ENCODE results near the gene CAMK2A. TPM values are rescaled to one million over a fixed set of nuclear protein-coding genes. Genes with fewer than 3 reads are reported as not detected.
A peak's percentile ranks its signal among the peaks of the same experiment; 100 is the strongest.

Gene CAMK2A
- total RNA-seq, 3 donors from 2014 or later (not counting 1 experiment from before 2014, with no cell fraction given), result 0.38 TPM; not detected in 2

DNA sequence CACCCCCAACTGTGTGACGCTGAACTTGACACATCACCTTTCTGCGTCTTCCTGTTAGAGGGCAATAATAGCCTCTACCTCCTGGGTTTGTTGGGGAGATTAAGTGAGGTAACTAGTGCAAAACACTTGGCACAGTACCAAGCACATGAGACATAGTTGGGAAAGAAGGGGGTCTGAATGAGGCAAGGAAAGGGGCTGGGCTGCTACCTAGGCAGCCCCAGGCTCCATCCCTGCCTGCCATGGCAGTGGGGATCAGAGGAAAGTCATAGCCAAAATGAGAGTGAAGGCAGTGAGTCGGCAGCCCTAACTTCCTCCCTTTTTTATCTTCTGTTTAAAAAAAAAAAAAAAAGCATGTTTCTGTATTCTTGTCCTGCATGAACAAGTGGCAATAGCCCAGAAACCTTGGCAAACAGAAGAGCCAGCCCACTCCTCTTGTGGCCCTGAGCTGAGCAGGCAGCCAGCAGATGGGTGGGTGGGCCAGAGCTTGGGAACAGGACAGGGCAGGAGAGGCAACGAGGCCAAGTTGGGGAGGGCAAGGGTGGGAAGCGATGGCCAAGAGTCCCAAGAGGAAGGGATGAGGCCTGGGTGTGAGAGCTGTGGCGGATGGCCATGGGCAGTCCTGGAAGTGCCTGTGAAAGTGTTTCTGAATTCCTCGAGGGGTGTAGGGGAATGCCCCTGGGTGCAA is 11.4 kb downstream of the CAMK2A start:
- intact Hi-C loops (cut with micrococcal nuclease), result no loop called here
- no peak for DNase-seq
- no peaks in the 10 kb centered on the region for H3K9me3 Mint-ChIP-seq

DNA sequence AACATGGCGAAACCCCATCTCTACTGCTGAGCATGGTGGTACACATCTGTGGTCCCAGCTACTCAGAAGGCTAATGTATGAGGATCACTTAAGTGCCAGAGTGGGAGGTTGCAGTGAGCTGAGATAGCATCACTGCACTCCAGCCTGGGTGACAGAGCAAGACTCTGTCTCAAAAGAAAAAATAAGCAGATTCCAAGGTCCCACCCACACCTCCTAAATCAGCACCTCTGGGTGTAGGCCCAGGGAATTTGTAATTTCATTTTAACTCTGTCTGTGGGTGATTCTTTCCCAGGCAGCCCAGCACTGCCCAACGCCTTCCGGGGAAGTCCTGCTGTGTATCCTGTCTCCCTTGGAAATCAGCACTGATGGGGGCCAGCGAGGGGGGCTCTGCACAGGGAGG is 12.5 kb downstream of the CAMK2A start:
- no peak overlapping the region for H3K27ac Mint-ChIP-seq
- no peak overlapping the region for H3K27ac ChIP-seq (ENCODE audit: low read length)
- DNase-seq, result no peak
- TF ChIP-seq, protein P1, sequence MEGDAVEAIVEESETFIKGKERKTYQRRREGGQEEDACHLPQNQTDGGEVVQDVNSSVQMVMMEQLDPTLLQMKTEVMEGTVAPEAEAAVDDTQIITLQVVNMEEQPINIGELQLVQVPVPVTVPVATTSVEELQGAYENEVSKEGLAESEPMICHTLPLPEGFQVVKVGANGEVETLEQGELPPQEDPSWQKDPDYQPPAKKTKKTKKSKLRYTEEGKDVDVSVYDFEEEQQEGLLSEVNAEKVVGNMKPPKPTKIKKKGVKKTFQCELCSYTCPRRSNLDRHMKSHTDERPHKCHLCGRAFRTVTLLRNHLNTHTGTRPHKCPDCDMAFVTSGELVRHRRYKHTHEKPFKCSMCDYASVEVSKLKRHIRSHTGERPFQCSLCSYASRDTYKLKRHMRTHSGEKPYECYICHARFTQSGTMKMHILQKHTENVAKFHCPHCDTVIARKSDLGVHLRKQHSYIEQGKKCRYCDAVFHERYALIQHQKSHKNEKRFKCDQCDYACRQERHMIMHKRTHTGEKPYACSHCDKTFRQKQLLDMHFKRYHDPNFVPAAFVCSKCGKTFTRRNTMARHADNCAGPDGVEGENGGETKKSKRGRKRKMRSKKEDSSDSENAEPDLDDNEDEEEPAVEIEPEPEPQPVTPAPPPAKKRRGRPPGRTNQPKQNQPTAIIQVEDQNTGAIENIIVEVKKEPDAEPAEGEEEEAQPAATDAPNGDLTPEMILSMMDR (IDR thresholded peaks at IDR 0.05), result no peak
- 86% methylated on average over 4 of the region's 4 CpGs for WGBS (ENCODE audit: insufficient coverage)
- ATAC-seq, result no peak
- H3K9me3 ChIP-seq (ENCODE audit: control insufficient read depth, insufficient read depth, low read length), result no peaks in the 10 kb centered on the region
- H3K4me3 ChIP-seq (ENCODE audit: low read length), result no peak overlapping the region
- no peaks in the 10 kb centered on the region for H3K36me3 ChIP-seq (ENCODE audit: control insufficient read depth, insufficient read depth, low read length)
- no peaks in the 10 kb centered on the region for H3K4me1 ChIP-seq (ENCODE audit: control insufficient read depth, insufficient read depth, low read length)
- peaks cover 0 to 18% of the 10 kb centered on the region in 2 donors for H3K27me3 Mint-ChIP-seq (ENCODE audit: low read depth in 2 of 2)
- intact Hi-C loops (cut with micrococcal nuclease), result no loop called here
- H3K36me3 Mint-ChIP-seq, result no peaks in the 10 kb centered on the region
- no peaks in the 10 kb centered on the region for H3K27me3 ChIP-seq (ENCODE audit: control insufficient read depth, insufficient read depth, low read length)
- H3K9me3 Mint-ChIP-seq, result no peaks in the 10 kb centered on the region
- no peaks in the 10 kb centered on the region for H3K4me1 Mint-ChIP-seq
- no peak overlapping the region for H3K4me3 Mint-ChIP-seq

More for the DNA sequence above, 11.4 kb downstream of the CAMK2A start:
- no peaks in the 10 kb centered on the region for H3K27me3 ChIP-seq (ENCODE audit: control insufficient read depth, insufficient read depth, low read length)
- no peak overlapping the region for H3K4me3 ChIP-seq (ENCODE audit: low read length)
- Mint-ChIP-seq H3K4me3 (no peak overlapping the region), H3K4me1 (no peaks in the 10 kb centered on the region), H3K27ac (no peak overlapping the region), H3K36me3 (no peaks in the 10 kb centered on the region), H3K27me3 (ENCODE audit: low read depth in 2 of 2) (peaks cover 0 to 14% of the 10 kb centered on the region in 2 donors)
- WGBS (ENCODE audit: insufficient coverage), result 69% methylated on average over 6 of the region's 7 CpGs
- TF ChIP-seq, protein P1 (IDR thresholded peaks at IDR 0.05), result no peak
- no peaks in the 10 kb centered on the region for H3K9me3 ChIP-seq (ENCODE audit: control insufficient read depth, insufficient read depth, low read length)
- no peak for ATAC-seq
- H3K4me1 ChIP-seq (ENCODE audit: control insufficient read depth, insufficient read depth, low read length), result no peaks in the 10 kb centered on the region
- no peaks in the 10 kb centered on the region for H3K36me3 ChIP-seq (ENCODE audit: control insufficient read depth, insufficient read depth, low read length)
- no peak overlapping the region for H3K27ac ChIP-seq (ENCODE audit: low read length)

DNA sequence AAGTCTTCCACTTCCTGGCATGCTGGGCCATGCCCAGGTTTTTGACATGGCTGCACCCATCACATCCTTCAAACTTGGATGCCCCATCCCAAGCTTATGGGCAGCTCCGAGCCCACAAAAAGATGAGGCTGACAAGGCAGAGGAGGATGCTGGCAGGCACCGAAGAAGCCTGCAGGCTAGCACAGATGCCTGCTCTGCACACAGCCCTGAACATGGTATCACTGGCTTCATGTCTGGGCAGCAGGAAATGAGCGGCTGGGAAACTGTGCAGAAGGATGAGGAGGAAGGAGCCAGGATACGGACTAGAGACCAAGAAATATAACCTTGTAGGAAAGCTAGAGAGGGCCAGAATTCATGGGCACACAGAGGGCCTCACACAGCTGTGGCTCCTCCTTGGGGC is 14.8 kb downstream of the CAMK2A start:
- no peak overlapping the region for H3K27ac ChIP-seq (ENCODE audit: low read length)
- TF ChIP-seq, protein P1 (IDR thresholded peaks at IDR 0.05), result no peak
- no peaks in the 10 kb centered on the region for H3K4me1 ChIP-seq (ENCODE audit: control insufficient read depth, insufficient read depth, low read length)
- H3K27ac Mint-ChIP-seq, result no peak overlapping the region
- H3K9me3 Mint-ChIP-seq, result no peaks in the 10 kb centered on the region
- H3K27me3 Mint-ChIP-seq (ENCODE audit: low read depth in 2 of 2), result peaks cover 0 to 16% of the 10 kb centered on the region in 2 donors
- H3K4me3 ChIP-seq (ENCODE audit: low read length), result no peak overlapping the region
- no peaks in the 10 kb centered on the region for H3K27me3 ChIP-seq (ENCODE audit: control insufficient read depth, insufficient read depth, low read length)
- no peaks in the 10 kb centered on the region for H3K36me3 ChIP-seq (ENCODE audit: control insufficient read depth, insufficient read depth, low read length)
- no peak overlapping the region for H3K4me3 Mint-ChIP-seq
- H3K4me1 Mint-ChIP-seq, result no peaks in the 10 kb centered on the region
- H3K9me3 ChIP-seq (ENCODE audit: control insufficient read depth, insufficient read depth, low read length), result no peaks in the 10 kb centered on the region
- WGBS (ENCODE audit: insufficient coverage), result 94% methylated on average over 4 of the region's 4 CpGs
- DNase-seq, result no peak
- no peaks in the 10 kb centered on the region for H3K36me3 Mint-ChIP-seq
- no peak for ATAC-seq
- intact Hi-C loops (cut with micrococcal nuclease), result no loop called here

DNA sequence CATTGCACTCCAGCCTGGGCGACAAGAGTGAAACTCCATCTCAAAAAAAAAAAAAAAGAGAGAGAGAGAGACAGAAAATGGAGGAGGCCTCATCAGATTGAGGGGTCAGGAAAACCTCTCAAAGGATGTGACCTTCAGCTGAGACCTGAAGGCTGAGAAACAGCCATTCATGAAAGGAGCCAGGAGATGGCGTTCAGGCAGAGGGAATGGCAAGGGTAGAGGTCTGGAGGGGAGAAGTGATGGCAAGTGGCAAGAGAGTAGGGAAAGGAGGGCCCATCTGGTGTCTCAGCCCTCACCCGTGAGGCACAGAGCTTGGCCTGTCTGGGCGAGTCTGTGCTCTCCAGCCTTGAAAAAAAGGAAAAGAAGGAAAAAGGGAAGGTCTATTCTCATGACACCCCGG is 17.0 kb downstream of the CAMK2A start:
- no peaks in the 10 kb centered on the region for H3K4me1 ChIP-seq (ENCODE audit: control insufficient read depth, insufficient read depth, low read length)
- no peaks in the 10 kb centered on the region for H3K36me3 Mint-ChIP-seq
- peaks cover 0 to 10% of the 10 kb centered on the region in 2 donors for H3K27me3 Mint-ChIP-seq (ENCODE audit: low read depth in 2 of 2)
- no peaks in the 10 kb centered on the region for H3K36me3 ChIP-seq (ENCODE audit: control insufficient read depth, insufficient read depth, low read length)
- no peaks in the 10 kb centered on the region for H3K9me3 Mint-ChIP-seq
- no peak overlapping the region for H3K27ac ChIP-seq (ENCODE audit: low read length)
- TF ChIP-seq, protein P1 (IDR thresholded peaks at IDR 0.05), result no peak
- ATAC-seq (peak in 1 of 3 donors; percentile 44), DNase-seq (peak in 1 of 2 donors; percentile 35)
- intact Hi-C loops (cut with micrococcal nuclease), result loop anchor here (1.0 kb wide), 1 partner anchor 164 kb away; no protein-coding TSS in a partner anchor
- H3K27ac Mint-ChIP-seq, result no peak overlapping the region
- 84% methylated on average over 4 of the region's 5 CpGs for WGBS (ENCODE audit: insufficient coverage)
- no peak overlapping the region for H3K4me3 Mint-ChIP-seq
- H3K27me3 ChIP-seq (ENCODE audit: control insufficient read depth, insufficient read depth, low read length), result no peaks in the 10 kb centered on the region
- H3K9me3 ChIP-seq (ENCODE audit: control insufficient read depth, insufficient read depth, low read length), result no peaks in the 10 kb centered on the region
- H3K4me3 ChIP-seq (ENCODE audit: low read length), result no peak overlapping the region
- no peaks in the 10 kb centered on the region for H3K4me1 Mint-ChIP-seq
